DMS114 treated with DMSO at 0.1 percent for 48 hours (cell line): ENCODE measurements around the gene ZFAND6.

Experiments
- DNase-seq: peaks from one replicate; lab custom pipeline; 2025; ENCODE audit not compliant: unreplicated experiment; lab: John Stamatoyannopoulos, UW

The ZFAND6 gene

DNA sequence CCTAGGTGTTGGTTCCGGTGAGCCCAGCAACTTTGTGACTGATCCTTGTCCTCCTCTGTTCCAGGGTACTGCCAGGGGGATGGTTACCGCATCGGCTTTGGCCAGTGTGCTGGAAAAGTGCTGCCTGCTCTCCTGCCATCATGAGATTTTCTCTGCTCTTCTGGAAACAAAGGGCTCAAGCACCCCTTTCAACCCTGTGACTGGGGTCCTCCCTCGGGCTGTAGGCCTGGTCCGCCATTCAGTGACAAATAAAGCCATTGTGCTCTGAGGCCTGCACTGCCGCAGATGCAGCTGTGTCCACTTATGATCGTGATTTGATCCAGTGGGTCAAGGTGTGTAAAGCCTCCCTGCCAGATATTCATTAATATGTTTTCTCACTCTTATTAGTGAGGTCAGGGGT lies 126.6 kb downstream of the ZFAND6 start:
- DNase-seq, result no peak

DNA sequence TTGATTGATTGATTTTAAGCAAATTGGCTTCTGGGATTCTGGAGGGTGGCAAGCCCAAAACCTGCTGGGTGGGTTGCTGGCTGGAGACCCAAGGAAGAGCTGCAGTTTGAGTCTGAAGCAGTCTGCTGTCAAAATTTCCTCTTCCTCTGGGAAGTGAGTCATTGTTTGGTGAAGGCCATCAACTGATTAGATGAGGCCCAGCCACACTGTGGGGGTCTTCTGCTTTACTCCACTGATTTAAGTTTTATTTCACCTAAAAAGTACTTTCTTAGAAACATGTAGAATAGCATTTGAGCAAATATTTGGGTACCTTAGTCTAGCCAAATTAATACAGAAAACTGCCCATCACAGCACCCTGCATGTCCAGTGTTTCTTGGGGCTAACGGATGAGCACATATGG lies 127.1 kb downstream of the ZFAND6 start:
- DNase-seq, result no peak
